Tongue (tissue), 2 donors: ENCODE data around the gene PVALEF. TPM values are rescaled to one million over a fixed set of nuclear protein-coding genes. Genes with fewer than 3 reads are reported as not detected.
A peak's percentile ranks its signal among the peaks of the same experiment; 100 is the strongest.

Experiments
- DNase-seq: peaks from one replicate; pipeline ENCODE4 v3.0.0-alpha.2; 2015
- total RNA-seq: library from RNA; depleted of rRNA; stranded (reverse); fragments of >200 nt; gene quantifications from one replicate; pipeline ENCODE4 v1.2.3, GENCODE V29; 2014

PVALEF gene
- total RNA-seq, 1 donor from 2014 or later = not detected

GRCh38 chr17:81197831-81198490 is 32.7 kb downstream of the PVALEF start:
- no peak for DNase-seq

- no peak for DNase-seq
Measured at GRCh38 chr17:81198826-81199481, 33.6 kb downstream of the PVALEF start.

- DNase-seq = no peak
Measured at GRCh38 chr17:81199482-81199830, 34.1 kb downstream of the PVALEF start.

- DNase-seq = no peak
Measured at GRCh38 chr17:81200201-81200600, 34.9 kb downstream of the PVALEF start.

- peak; percentile 78 for DNase-seq
Measured at GRCh38 chr17:81200695-81201580, 35.6 kb downstream of the PVALEF start.

- no peak for DNase-seq
Measured at GRCh38 chr17:81202318-81202717, 37.0 kb downstream of the PVALEF start.

- DNase-seq = no peak
Measured at GRCh38 chr17:81203136-81203535, 37.8 kb downstream of the PVALEF start.

GRCh38 chr17:81204578-81204977 is 39.3 kb downstream of the PVALEF start:
- DNase-seq = no peak

- DNase-seq = no peak
Measured at GRCh38 chr17:81206166-81206565, 40.9 kb downstream of the PVALEF start.

- no peak for DNase-seq
Measured at GRCh38 chr17:81206657-81207056, 41.4 kb downstream of the PVALEF start.

- DNase-seq = peak; percentile 70
Measured at GRCh38 chr17:81207610-81208581, 42.6 kb downstream of the PVALEF start.

GRCh38 chr17:81208651-81209050 is 43.3 kb downstream of the PVALEF start:
- no peak for DNase-seq

GRCh38 chr17:81209141-81209540 is 43.8 kb downstream of the PVALEF start:
- no peak for DNase-seq

GRCh38 chr17:81210466-81210865 is 45.2 kb downstream of the PVALEF start:
- no peak for DNase-seq

GRCh38 chr17:81210868-81211267 is 45.6 kb downstream of the PVALEF start:
- DNase-seq = no peak

- no peak for DNase-seq
Measured at GRCh38 chr17:81212365-81212764, 47.1 kb downstream of the PVALEF start.

- DNase-seq = no peak
Measured at GRCh38 chr17:81213978-81214377, 48.7 kb downstream of the PVALEF start.

- DNase-seq = peak; percentile 88
Measured at GRCh38 chr17:81217491-81217890, 52.2 kb downstream of the PVALEF start.

- no peak for DNase-seq
Measured at GRCh38 chr17:81218459-81218858, 53.2 kb downstream of the PVALEF start.

GRCh38 chr17:81218991-81219390 is 53.7 kb downstream of the PVALEF start:
- DNase-seq = no peak

GRCh38 chr17:81219476-81220180 is 54.3 kb downstream of the PVALEF start:
- no peak for DNase-seq
